T-cell (primary cell): ENCODE data around the gene ZNF670. TPM values are rescaled to one million over a fixed set of nuclear protein-coding genes. Genes with fewer than 3 reads are reported as not detected.

Source experiments
- ATAC-seq, 4 experiments: fragments of 200-7000 bp in 3 of 4; fragments of 150-1000 bp in 1 of 4; cut with Tn5 transposase; replicated peaks in 1 of 4; 1 replicate in 3 of 4; 2 replicates in 1 of 4; pipeline ENCODE4 v1.10.0; 2021; ENCODE audit warnings: moderate library complexity in 3 of 4, mild to moderate bottlenecking in 2 of 4, moderate number of reproducible peaks in 1 of 4
- CTCF ChIA-PET, 2 donors: fragments of 300-600 bp; sonication (Branson Sonifier 250); formaldehyde crosslinking; loops; one replicate each; lab custom pipeline; 2022; ENCODE audit warnings: antibody characterized with exemption in 2 of 2; lab: Charles Lee
- POLR2A ChIA-PET, 2 donors: fragments of 300-600 bp; sonication (Branson Sonifier 250); formaldehyde crosslinking; loops; one replicate each; lab custom pipeline; 2022; ENCODE audit warnings: antibody characterized with exemption in 2 of 2; lab: Charles Lee
- DNase-seq, 35 experiments: peaks; one replicate each; pipeline versions ENCODE4 v3.0.0 to v3.0.0-alpha.2; 2013 to 2023
- H3K27ac ChIP-seq: one replicate; pipeline ENCODE4 v1.5.1; 2013; ENCODE audit warnings: low read length
- H3K27me3 ChIP-seq, 2 experiments: replicated peaks in 1 of 2; 1 replicate in 1 of 2; 2 replicates in 1 of 2; pipeline versions ENCODE4 v1.6.1 to v1.7.0; 2013; ENCODE audit warnings: low read length in 1 of 2, mixed read lengths in 1 of 2; ENCODE audit not compliant: control insufficient read depth in 2 of 2, insufficient read depth in 2 of 2; ENCODE audit errors: extremely low read depth in 1 of 2
- H3K36me3 ChIP-seq, 2 donors: 1 replicate in 1 of 2; 2 replicates in 1 of 2; pipeline versions ENCODE4 v1.6.1 to v1.7.0; 2013; ENCODE audit warnings: low read length in 1 of 2; ENCODE audit not compliant: control insufficient read depth in 2 of 2, insufficient read depth in 1 of 2; ENCODE audit errors: extremely low read depth in 1 of 2
- H3K4me1 ChIP-seq, 2 experiments: 1 replicate in 1 of 2; 2 replicates in 1 of 2; pipeline versions ENCODE4 v1.6.1 to v1.7.0; 2013; ENCODE audit warnings: low read length in 2 of 2, mixed read lengths in 1 of 2; ENCODE audit not compliant: insufficient read depth in 2 of 2, control insufficient read depth in 1 of 2; ENCODE audit errors: extremely low read depth in 1 of 2
- H3K4me3 ChIP-seq, 2 donors: 1 replicate in 1 of 2; 2 replicates in 1 of 2; pipeline versions ENCODE4 v1.5.1 to v1.7.0; 2013; ENCODE audit warnings: mild to moderate bottlenecking in 2 of 2, low read length in 1 of 2, moderate library complexity in 1 of 2; ENCODE audit not compliant: control insufficient read depth in 1 of 2; ENCODE audit errors: extremely low read depth in 1 of 2
- H3K9me3 ChIP-seq: 2 replicates; pipeline ENCODE4 v1.7.0; 2013
- H3K27ac Mint-ChIP-seq, 2 donors: one replicate each; pipeline ENCODE4 v1.8.0; 2020 to 2021; ENCODE audit warnings: mild to moderate bottlenecking in 2 of 2, mixed read lengths in 2 of 2
- H3K27me3 Mint-ChIP-seq, 2 donors: one replicate each; pipeline ENCODE4 v1.8.0; 2021 to 2022; ENCODE audit warnings: mixed read lengths in 2 of 2
- H3K36me3 Mint-ChIP-seq: one replicate; pipeline ENCODE4 v1.8.0; 2021; ENCODE audit warnings: mixed read lengths
- H3K4me1 Mint-ChIP-seq, 3 donors: one replicate each; pipeline ENCODE4 v1.8.0; 2020 to 2022; ENCODE audit warnings: mixed read lengths in 3 of 3, mild to moderate bottlenecking in 1 of 3
- H3K4me3 Mint-ChIP-seq, 3 donors: one replicate each; pipeline ENCODE4 v1.8.0; 2020 to 2022; ENCODE audit warnings: mild to moderate bottlenecking in 3 of 3, mixed read lengths in 3 of 3, moderate library complexity in 3 of 3
- H3K9me3 Mint-ChIP-seq, 3 donors: one replicate each; pipeline ENCODE4 v1.8.0; 2020 to 2022; ENCODE audit warnings: mixed read lengths in 3 of 3
- WGBS: methylation state at CpG from one replicate; pipeline ENCODE4 v1.1.5; 2013; ENCODE audit warnings: missing lambda C conversion rate; ENCODE audit not compliant: insufficient coverage; 5-methylcytosine and 5-hydroxymethylcytosine counted together
- total RNA-seq, 35 experiments: library from RNA in 6 of 35; stranded (reverse) in 6 of 35; fragments of 120-200 nt in 1 of 35; gene quantifications; one replicate each; pipeline versions ENCODE4 v1.2.1 to v1.2.4 and lab custom pipeline; 2013 to 2026

The ZNF670 gene
- total RNA-seq, 5 donors from 2014 or later (not counting 1 experiment from before 2014, with no cell fraction given): 0.78 to 2.5 (median 1.7) TPM

DNA sequence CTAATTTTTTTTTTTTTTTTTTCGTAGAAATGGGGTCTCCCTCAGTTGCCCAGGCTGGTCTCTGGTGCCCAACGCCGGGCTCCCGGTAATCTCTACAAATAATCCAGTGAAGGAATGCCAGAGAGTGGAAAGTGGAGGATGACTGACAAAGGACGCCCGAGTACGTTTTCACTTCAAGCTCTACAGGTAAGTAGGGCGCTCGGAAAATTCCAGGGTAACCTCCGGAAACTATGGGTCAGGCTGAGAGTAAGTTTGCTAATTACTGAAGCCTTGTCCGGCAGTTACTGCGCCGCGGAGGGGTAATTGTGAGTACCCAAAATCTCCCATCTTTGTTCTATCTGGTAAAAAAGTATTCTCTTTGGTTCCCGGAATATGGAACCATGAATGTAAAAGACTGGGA is 27.4 kb upstream of the ZNF670 start:
- Mint-ChIP-seq H3K27ac (no peak overlapping the region), H3K27me3 (peaks cover 34 to 47% of the 10 kb centered on the region in 2 donors), H3K36me3 (peaks cover 24% of the 10 kb centered on the region), H3K4me3 (peak overlapping the region in 1 of 3 donors; percentile 41), H3K4me1 (peaks cover 22 to 33% (median 28%) of the 10 kb centered on the region in 3 donors), H3K9me3 (peaks cover 0 to 20% (median 14%) of the 10 kb centered on the region in 3 donors)
- ChIA-PET POLR2A (interaction anchor here in 1 of 2 donors (0.6 kb wide), 1 partner anchor 42 kb away, joined by 10 read pairs; no protein-coding TSS in a partner anchor), CTCF (interaction anchor here (0.6 to 0.7 kb wide), 3 partner anchors 219 to 1222 kb away, joined by 3 to 4 read pairs (median 3); no protein-coding TSS in a partner anchor)
- Histone ChIP-seq H3K27me3 (peaks cover 3 to 31% of the 10 kb centered on the region in 2 experiments), H3K4me3 (no peak overlapping the region), H3K9me3 (peaks cover 13% of the 10 kb centered on the region), H3K36me3 (peaks cover 5 to 14% of the 10 kb centered on the region in 2 donors), H3K27ac (no peak overlapping the region), H3K4me1 (peaks cover 13 to 29% of the 10 kb centered on the region in 2 experiments)
- DNase-seq (no peak), ATAC-seq (no peak)
- WGBS: 100% methylated on average over 6 of the region's 15 CpGs

DNA sequence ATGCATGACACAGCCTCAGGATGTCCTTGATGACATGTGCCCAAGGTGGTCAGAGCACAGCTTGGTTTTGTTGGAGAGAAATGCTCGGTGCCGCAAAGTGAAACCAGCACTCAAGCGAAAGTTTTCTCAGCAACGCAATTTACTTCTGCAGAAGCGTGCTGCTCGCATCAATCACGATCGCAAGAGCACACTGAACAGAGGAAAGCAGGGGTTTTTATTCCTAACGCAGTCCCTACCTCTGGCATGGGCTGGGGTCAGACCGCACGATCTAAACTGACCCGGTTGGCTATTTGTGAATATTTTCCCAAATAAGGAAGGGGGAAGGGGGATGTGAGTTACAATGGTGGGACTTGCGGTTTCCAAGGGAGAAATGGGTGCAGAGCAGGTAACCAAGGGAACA is 26.4 kb upstream of the ZNF670 start:
- ChIA-PET CTCF (no interaction called here), POLR2A (no interaction called here)
- WGBS: 94% methylated on average over 13 of the region's 13 CpGs
- Histone ChIP-seq H3K27me3 (peaks cover 3 to 21% of the 10 kb centered on the region in 2 experiments), H3K27ac (no peak overlapping the region), H3K9me3 (peaks cover 18% of the 10 kb centered on the region), H3K4me1 (peaks cover 9 to 22% of the 10 kb centered on the region in 2 experiments), H3K4me3 (no peak overlapping the region), H3K36me3 (peaks cover 10 to 23% of the 10 kb centered on the region in 2 donors)
- Mint-ChIP-seq H3K9me3 (peaks cover 0 to 28% (median 23%) of the 10 kb centered on the region in 3 donors), H3K36me3 (peaks cover 33% of the 10 kb centered on the region), H3K4me3 (peak overlapping the region; percentile 2 to 90 (median 89)), H3K27ac (no peak overlapping the region), H3K27me3 (peaks cover 30 to 38% of the 10 kb centered on the region in 2 donors), H3K4me1 (peaks cover 16 to 28% (median 24%) of the 10 kb centered on the region in 3 donors)
- no peak for DNase-seq
- no peak for ATAC-seq

DNA sequence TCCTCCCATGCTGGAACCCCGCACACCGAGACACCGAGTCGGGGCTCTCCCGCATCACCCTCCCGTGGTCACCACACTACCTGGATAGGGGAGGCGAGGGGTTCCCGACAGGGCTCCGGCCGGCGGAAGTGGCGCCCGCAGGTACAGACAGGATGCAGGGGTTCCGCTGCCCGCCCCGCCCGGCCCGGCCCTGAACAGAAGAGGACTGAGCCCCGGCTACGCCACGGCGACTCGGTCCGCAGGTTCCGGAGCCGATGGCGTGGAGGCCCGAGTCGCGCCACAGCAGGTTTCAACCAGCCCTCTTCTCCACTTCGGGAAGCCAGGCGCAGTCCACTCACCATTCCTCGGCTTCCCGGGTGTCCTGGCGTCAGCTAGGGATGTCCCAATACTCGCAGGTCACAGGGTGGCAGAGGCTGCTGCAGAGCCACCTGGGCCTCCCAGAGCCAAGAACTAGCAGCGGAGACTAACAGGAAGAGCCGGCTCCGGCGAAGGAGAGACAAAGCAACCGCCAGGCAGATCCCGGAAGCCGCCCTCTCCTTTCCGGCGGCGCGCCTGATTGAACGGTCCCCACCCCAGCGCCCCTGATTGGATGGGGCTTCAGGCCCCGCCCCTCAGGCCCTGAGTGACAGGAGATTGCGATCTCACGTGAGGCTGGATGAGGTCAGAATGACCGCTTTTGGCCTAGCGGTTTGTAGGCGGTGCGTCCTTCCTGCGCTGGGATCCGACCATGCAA is 25.4 kb upstream of the ZNF670 start, which contains the start of gene ZNF669:
ZNF669 (minus strand) TSS at position 498 of the 733 bp plus-strand sequence; CDS start at position 341, 157 bp downstream.
- POLR2A ChIA-PET: interaction anchor here in 1 of 2 donors (0.6 to 0.7 kb wide), 2 partner anchors 16 to 64 kb away, joined by 4 to 14 read pairs; no protein-coding TSS in a partner anchor

DNA sequence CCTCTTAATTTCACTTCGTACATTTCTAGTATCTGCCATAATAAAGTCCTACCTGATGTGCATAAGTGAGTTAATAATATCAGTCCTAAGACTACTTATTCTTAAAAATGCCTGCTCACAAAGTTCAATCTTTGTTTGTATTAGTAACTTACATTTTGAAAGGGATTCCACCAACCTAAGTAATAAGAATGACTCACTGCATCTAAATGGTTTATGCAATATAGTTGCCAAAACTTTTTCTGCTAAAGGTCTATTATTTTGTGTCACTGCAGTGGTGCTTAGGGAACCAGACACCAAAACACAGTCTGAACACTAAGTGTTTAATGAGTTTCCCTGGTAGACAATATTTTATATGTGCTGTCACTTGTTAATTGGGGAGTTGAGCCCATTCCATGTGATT is 23.8 kb upstream of the ZNF670 start:
- Mint-ChIP-seq H3K4me3 (peak overlapping the region; percentile 28 to 90 (median 37)), H3K27me3 (peaks cover 5 to 12% of the 10 kb centered on the region in 2 donors), H3K9me3 (peaks cover 0 to 40% (median 35%) of the 10 kb centered on the region in 3 donors), H3K4me1 (peaks cover 10 to 24% (median 24%) of the 10 kb centered on the region in 3 donors), H3K36me3 (peaks cover 43% of the 10 kb centered on the region), H3K27ac (no peak overlapping the region)
- WGBS: no CpG with 5 or more reads among the region's 1 CpG
- peaks cover 13 to 23% of the 10 kb centered on the region in 2 donors for H3K36me3 ChIP-seq
- no peak overlapping the region for H3K4me3 ChIP-seq
- ChIA-PET POLR2A (no interaction called here), CTCF (no interaction called here)
- peaks cover 9 to 22% of the 10 kb centered on the region in 2 experiments for H3K4me1 ChIP-seq
- no peak for ATAC-seq
- no peak for DNase-seq
- peaks cover 28% of the 10 kb centered on the region for H3K9me3 ChIP-seq
- no peak overlapping the region for H3K27ac ChIP-seq
- H3K27me3 ChIP-seq: peaks cover 0 to 12% of the 10 kb centered on the region in 2 experiments

More for the DNA sequence above, 25.4 kb upstream of the ZNF670 start, which contains the start of gene ZNF669:
- Mint-ChIP-seq H3K36me3 (peaks cover 30% of the 10 kb centered on the region), H3K27ac (peak within 1 kb of the TSS; percentile 78 to 90), H3K9me3 (peaks cover 0 to 28% (median 24%) of the 10 kb centered on the region in 3 donors), H3K4me1 (peaks cover 10 to 24% (median 24%) of the 10 kb centered on the region in 3 donors), H3K27me3 (peaks cover 21 to 29% of the 10 kb centered on the region in 2 donors), H3K4me3 (peak within 1 kb of the TSS; percentile 89 to 90 (median 89))
- peaks cover 13 to 23% of the 10 kb centered on the region in 2 donors for H3K36me3 ChIP-seq
- ATAC-seq (peak; percentile 98 to 99 (median 99)), DNase-seq (peak; percentile 81 to 92 (median 89))
- peaks cover 18% of the 10 kb centered on the region for H3K9me3 ChIP-seq
- H3K4me3 ChIP-seq: peak within 1 kb of the TSS; percentile 96 to 99
- peaks cover 0 to 19% of the 10 kb centered on the region in 2 experiments for H3K27me3 ChIP-seq
- peak within 1 kb of the TSS; percentile 80 for H3K27ac ChIP-seq
- WGBS: under 1% methylated on average over 47 of the region's 58 CpGs
- CTCF ChIA-PET: interaction anchor here in 1 of 2 donors (0.6 kb wide), 1 partner anchor 62 kb away, joined by 3 read pairs; no protein-coding TSS in a partner anchor
- H3K4me1 ChIP-seq: peaks cover 9 to 22% of the 10 kb centered on the region in 2 experiments

DNA sequence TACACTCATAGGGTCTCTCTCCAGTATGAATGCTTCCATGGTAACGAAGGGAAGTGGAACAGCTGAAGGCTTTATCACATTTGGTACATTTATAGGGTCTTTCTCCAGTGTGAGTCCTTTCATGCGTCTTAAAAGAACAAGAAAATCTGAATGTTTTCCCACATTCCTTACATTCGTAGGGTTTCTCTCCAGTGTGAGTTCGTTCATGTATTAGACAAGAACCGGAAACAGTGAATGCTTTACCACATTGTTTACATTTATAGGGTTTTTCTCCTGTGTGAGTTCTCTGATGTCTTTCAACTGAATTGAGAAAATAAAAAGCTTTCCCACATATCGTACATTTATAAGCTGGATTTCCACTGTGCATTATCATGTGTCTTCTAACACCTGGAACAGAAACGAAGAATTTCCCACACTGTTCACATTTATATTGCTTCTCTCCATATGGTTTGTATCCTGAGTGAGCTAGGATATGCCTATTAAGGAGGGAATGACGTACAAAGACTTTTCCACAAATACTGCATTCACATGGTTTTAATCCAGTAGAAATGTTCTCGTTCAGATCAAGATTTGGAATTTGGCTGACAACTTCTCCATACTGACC is 22.2 kb upstream of the ZNF670 start:
- Histone ChIP-seq H3K9me3 (peaks cover 28% of the 10 kb centered on the region), H3K36me3 (peaks cover 13 to 23% of the 10 kb centered on the region in 2 donors), H3K27me3 (peaks cover 0 to under 1% of the 10 kb centered on the region in 2 experiments), H3K27ac (no peak overlapping the region), H3K4me1 (peaks cover 9 to 22% of the 10 kb centered on the region in 2 experiments), H3K4me3 (no peak overlapping the region)
- Mint-ChIP-seq H3K27ac (no peak overlapping the region), H3K36me3 (peaks cover 58% of the 10 kb centered on the region), H3K9me3 (peaks cover 0 to 56% (median 41%) of the 10 kb centered on the region in 3 donors), H3K4me1 (peaks cover 10 to 24% (median 24%) of the 10 kb centered on the region in 3 donors), H3K4me3 (no peak overlapping the region), H3K27me3 (peaks cover 0 to 3% of the 10 kb centered on the region in 2 donors)
- ChIA-PET POLR2A (no interaction called here), CTCF (no interaction called here)
- WGBS: 100% methylated on average over 1 of the region's 9 CpGs
- DNase-seq (no peak), ATAC-seq (no peak)

DNA sequence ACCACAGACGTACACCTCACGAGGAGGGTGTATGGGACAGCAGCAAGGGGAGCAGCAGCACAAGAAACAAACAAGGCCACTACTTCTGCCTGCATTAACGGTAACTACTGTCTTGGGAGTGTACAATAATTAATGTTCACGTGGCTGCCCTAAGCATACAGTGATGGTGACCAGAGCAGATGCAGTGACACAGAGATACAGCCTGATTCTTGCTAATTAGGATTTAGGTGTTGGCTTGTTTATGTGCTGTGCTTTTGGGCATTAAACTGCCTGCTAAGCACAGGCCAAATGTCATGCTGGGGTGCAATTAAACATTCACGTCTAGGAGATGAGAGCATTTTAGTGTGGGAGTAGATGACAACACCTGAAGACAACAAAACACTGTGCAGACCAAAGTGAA is 18.3 kb upstream of the ZNF670 start:
- H3K36me3 ChIP-seq: peaks cover 13 to 18% of the 10 kb centered on the region in 2 donors
- Mint-ChIP-seq H3K4me3 (no peak overlapping the region), H3K36me3 (peaks cover 48% of the 10 kb centered on the region), H3K4me1 (no peaks in the 10 kb centered on the region), H3K9me3 (peaks cover 0 to 54% (median 41%) of the 10 kb centered on the region in 3 donors), H3K27ac (no peak overlapping the region), H3K27me3 (no peaks in the 10 kb centered on the region)
- H3K9me3 ChIP-seq: peaks cover 28% of the 10 kb centered on the region
- 94% methylated on average over 3 of the region's 5 CpGs for WGBS
- ChIA-PET CTCF (no interaction called here), POLR2A (no interaction called here)
- DNase-seq: no peak
- no peak overlapping the region for H3K4me3 ChIP-seq
- no peaks in the 10 kb centered on the region for H3K4me1 ChIP-seq
- ATAC-seq: no peak
- H3K27me3 ChIP-seq: no peaks in the 10 kb centered on the region
- no peak overlapping the region for H3K27ac ChIP-seq
